Measurements from ENCODE around the gene FGD4.

FGD4 gene

DNA sequence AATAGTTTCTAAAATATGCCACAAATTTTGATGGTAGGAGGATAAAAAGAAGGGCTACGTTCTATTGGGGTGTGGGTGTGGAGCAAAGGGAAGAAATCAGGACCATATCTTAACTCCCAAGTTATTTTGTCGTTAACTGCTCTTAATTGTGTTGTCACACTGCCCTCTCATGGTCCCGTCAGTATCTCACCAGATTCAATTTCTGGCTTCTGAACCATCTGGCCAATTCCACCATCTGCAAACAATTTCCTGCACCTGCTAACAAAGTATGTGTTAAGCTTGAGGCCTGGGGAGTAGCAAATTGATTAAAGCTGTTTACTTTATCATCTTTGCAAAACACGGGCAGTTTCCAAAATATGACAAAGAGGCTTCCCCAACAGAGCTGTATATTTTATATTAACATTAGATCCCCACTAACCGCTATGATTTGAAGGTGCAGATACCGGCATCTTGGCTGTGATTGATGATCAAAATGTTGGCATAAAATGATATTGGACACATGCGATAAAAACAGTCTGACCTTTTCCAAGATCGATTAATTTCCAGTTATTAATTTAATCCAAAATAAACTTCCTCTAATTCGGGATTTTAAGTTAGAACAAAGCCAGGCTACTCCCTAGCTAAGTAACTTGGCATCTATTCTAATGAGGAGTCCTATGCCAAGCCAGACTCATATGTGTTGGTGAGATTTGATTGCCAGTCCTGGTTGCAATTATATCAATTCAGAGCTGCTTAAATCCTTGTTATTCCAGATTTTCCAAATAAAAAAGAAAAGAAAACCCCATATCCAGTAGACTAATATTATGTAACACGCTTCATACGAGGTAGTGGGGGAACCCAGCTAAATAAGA, 272.8 kb downstream of the FGD4 start:
- TF ChIP-seq FOXA1 (IDR thresholded peaks at IDR 0.05), result no peak
- TF ChIP-seq CTBP1 (IDR thresholded peaks at IDR 0.05; ENCODE audit: borderline replicate concordance), result no peak
- no peak for TF ChIP-seq SP1 (IDR thresholded peaks at IDR 0.05)
- no peak for TF ChIP-seq TARDBP (IDR thresholded peaks at IDR 0.05)
- TF ChIP-seq ELF4 (IDR thresholded peaks at IDR 0.05), result no peak
- TF ChIP-seq BHLHE40 (IDR thresholded peaks at IDR 0.05; ENCODE audit: borderline replicate concordance), result no peak
- TF ChIP-seq LEF1 (IDR thresholded peaks at IDR 0.05; ENCODE audit: borderline replicate concordance), result no peak
- TF ChIP-seq L3MBTL2 (conservative IDR thresholded peaks at IDR 0.05), result no peak
- TF ChIP-seq, protein P1, sequence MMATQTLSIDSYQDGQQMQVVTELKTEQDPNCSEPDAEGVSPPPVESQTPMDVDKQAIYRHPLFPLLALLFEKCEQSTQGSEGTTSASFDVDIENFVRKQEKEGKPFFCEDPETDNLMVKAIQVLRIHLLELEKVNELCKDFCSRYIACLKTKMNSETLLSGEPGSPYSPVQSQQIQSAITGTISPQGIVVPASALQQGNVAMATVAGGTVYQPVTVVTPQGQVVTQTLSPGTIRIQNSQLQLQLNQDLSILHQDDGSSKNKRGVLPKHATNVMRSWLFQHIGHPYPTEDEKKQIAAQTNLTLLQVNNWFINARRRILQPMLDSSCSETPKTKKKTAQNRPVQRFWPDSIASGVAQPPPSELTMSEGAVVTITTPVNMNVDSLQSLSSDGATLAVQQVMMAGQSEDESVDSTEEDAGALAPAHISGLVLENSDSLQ (IDR thresholded peaks at IDR 0.05), result no peak
- no peak for TF ChIP-seq FOXM1 (IDR thresholded peaks at IDR 0.05; ENCODE audit: borderline replicate concordance)
- TF ChIP-seq FOXK2 (IDR thresholded peaks at IDR 0.05), result no peak
- no peak for TF ChIP-seq ARNT (IDR thresholded peaks at IDR 0.05)
- TF ChIP-seq HDGF (IDR thresholded peaks at IDR 0.05; ENCODE audit: borderline replicate concordance), result no peak
- TF ChIP-seq ZNF384 (IDR thresholded peaks at IDR 0.05), result no peak
- TF ChIP-seq NFRKB (IDR thresholded peaks at IDR 0.05), result no peak
- TF ChIP-seq SUZ12 (IDR thresholded peaks at IDR 0.05), result no peak
- POLR2A ChIA-PET, result no interaction called here
- CTCF ChIA-PET, result interaction anchor here (0.5 to 1.6 kb wide), 10 partner anchors 9 to 782 kb away, joined by 3 to 6 read pairs (median 3); no protein-coding TSS in a partner anchor
- DNase-seq (ENCODE audit: extremely low spot score), result peak; percentile 54

DNA sequence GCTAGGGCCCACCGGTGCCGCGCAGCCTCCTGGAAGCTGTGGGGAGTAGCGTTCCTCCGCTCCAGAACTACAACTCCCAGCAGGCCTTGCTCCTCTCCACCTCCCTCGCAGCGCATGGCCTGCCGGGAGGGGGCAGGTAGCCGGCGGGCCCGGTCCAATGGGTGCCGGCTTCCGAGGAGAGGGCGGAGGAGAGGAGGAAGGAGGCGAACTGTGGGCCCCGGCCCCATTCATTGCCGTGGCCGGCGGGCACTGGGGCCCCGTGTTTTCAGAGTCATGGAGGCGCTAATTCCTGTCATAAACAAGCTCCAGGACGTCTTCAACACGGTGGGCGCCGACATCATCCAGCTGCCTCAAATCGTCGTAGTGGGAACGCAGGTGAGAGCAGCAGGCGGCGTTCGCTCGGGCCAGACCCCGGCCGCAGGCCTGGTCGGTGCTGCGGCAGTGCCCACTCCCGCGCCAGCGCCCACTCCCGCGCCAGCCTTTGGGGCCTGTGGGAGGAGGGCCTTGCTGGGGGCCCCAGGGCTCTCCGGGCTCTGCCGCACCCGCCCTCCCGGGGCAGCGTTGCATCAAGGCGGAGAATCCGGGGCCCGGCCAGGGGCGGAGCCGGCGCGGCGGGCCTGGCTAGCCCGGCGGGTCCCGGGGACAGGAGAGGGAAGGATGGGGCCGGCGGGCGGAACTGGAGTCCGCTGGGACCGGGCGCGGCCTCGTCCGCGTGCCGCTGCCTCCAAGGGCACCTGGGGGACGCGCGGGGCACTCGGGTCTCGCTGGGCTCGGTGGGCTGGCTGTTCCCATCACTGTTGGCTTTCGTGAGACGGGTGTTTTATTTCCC, 279.9 kb downstream of the FGD4 start, which contains the start of gene DNM1L:
Gene DNM1L (plus strand): TSS at position 211 of the 829 bp plus-strand sequence. CDS start 63 bp downstream, at position 274.
- CTCF ChIA-PET, result interaction anchor here (0.8 kb wide), 1 partner anchor 1026 kb away, joined by 3 read pairs; no protein-coding TSS in a partner anchor
- POLR2A ChIA-PET, result interaction anchor here (0.7 to 1.3 kb wide), 7 partner anchors 10 to 280 kb away, joined by 3 to 8 read pairs (median 5); partner anchors contain the start of genes FGD4 and YARS2

DNA sequence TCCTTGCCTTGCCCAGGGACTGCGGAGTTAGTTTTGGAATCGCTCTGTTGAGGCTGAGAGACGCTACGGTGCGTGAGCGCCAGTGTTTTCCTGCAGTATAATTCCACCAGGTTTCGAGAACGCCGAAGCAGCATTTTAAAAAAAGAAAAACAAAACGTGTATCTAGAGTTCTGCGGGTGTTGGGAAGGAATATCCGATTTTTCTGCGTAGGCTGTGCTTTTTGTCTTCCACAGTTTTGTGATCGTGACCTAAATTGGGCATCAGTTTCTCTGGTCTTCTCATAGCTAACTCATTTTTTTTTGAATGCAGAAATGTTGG, 280.5 kb downstream of the FGD4 start:
- ChIA-PET CTCF (no interaction called here), POLR2A (interaction anchor here (1.0 to 1.3 kb wide), 2 partner anchors 18 to 75 kb away, joined by 3 to 6 read pairs; no protein-coding TSS in a partner anchor)
- DNase-seq (ENCODE audit: extremely low spot score), result no peak
- TF ChIP-seq, protein P1 (IDR thresholded peaks at IDR 0.05), result no peak
- no peak for TF ChIP-seq HDGF (IDR thresholded peaks at IDR 0.05; ENCODE audit: borderline replicate concordance)
- TF ChIP-seq L3MBTL2 (conservative IDR thresholded peaks at IDR 0.05), result no peak
- no peak for TF ChIP-seq ARNT (IDR thresholded peaks at IDR 0.05)
- TF ChIP-seq ZNF384 (IDR thresholded peaks at IDR 0.05), result no peak
- no peak for TF ChIP-seq LEF1 (IDR thresholded peaks at IDR 0.05; ENCODE audit: borderline replicate concordance)
- TF ChIP-seq NFRKB (IDR thresholded peaks at IDR 0.05), result no peak
- no peak for TF ChIP-seq FOXA1 (IDR thresholded peaks at IDR 0.05)
- TF ChIP-seq BHLHE40 (IDR thresholded peaks at IDR 0.05; ENCODE audit: borderline replicate concordance), result no peak
- no peak for TF ChIP-seq SUZ12 (IDR thresholded peaks at IDR 0.05)

More for the DNA sequence above, 279.9 kb downstream of the FGD4 start, which contains the start of gene DNM1L:
- TF ChIP-seq ELF4 (IDR thresholded peaks at IDR 0.05), result 0 out of 2 replicates have a peak, but pooled peaks have one; percentile 64
- peak; percentile 12; the same call in 1 of the 2 replicates for TF ChIP-seq L3MBTL2 (conservative IDR thresholded peaks at IDR 0.05)
- peak; percentile 17; the same call in 1 of the 2 replicates for TF ChIP-seq LEF1 (IDR thresholded peaks at IDR 0.05; ENCODE audit: borderline replicate concordance)
- no peak for TF ChIP-seq ZNF384 (IDR thresholded peaks at IDR 0.05)
- TF ChIP-seq HDGF (IDR thresholded peaks at IDR 0.05; ENCODE audit: borderline replicate concordance), result 0 out of 2 replicates have a peak, but pooled peaks have one; percentile 83
- peak; percentile 85 for TF ChIP-seq SUZ12 (IDR thresholded peaks at IDR 0.05)
- DNase-seq (ENCODE audit: extremely low spot score), result peak; percentile 95

DNA sequence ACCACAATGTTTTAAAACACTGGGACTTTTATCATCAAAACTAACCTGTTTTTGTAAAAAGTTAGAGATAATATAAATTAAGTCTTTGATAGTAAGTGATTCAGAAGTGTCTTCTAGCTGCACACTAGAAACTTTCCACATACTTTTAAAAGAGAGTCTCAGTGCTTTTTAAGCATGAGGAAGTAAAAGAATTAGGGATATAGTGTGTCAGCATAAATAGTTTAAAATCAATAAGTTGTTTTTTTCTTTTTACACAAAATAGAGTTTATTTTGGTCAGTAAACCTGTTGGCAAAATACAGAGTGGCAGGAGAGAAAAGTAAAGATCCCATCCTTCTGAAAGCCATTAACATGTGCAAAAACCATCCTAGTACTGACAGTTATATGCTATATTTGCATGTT, 281.4 kb downstream of the FGD4 start:
- POLR2A ChIA-PET, result interaction anchor here (1.3 kb wide), 1 partner anchor 74 kb away, joined by 3 read pairs; no protein-coding TSS in a partner anchor
- no peak for TF ChIP-seq TARDBP (IDR thresholded peaks at IDR 0.05)
- TF ChIP-seq CTBP1 (IDR thresholded peaks at IDR 0.05; ENCODE audit: borderline replicate concordance), result no peak
- TF ChIP-seq FOXA1 (IDR thresholded peaks at IDR 0.05), result no peak
- TF ChIP-seq SUZ12 (IDR thresholded peaks at IDR 0.05), result no peak
- TF ChIP-seq BHLHE40 (IDR thresholded peaks at IDR 0.05; ENCODE audit: borderline replicate concordance), result no peak
- no peak for TF ChIP-seq FOXK2 (IDR thresholded peaks at IDR 0.05)
- no peak for TF ChIP-seq FOXM1 (IDR thresholded peaks at IDR 0.05; ENCODE audit: borderline replicate concordance)
- CTCF ChIA-PET, result no interaction called here
- no peak for DNase-seq (ENCODE audit: extremely low spot score)

DNA sequence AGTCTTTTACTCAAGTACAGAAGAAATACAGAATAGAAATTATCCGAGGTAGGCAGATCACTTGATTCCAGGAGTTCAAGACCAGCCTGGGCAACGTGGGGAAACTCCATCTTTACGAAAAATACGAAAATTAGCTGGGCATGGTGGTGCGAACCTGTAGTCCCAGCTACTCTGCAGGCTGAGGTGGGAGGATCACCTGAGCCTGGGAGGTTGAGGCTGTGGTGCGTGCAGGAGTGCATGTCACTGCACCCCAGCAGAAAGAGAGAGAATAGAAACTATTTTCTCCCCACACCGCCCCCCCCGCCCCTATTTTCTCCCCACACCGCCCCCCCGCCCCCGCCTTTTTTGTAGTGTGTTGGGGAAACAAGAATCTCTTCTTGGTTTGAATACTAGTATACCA, 281.9 kb downstream of the FGD4 start:
- ChIA-PET CTCF (no interaction called here), POLR2A (interaction anchor here (1.3 kb wide), 1 partner anchor 74 kb away, joined by 3 read pairs; no protein-coding TSS in a partner anchor)
- DNase-seq (ENCODE audit: extremely low spot score), result no peak
- TF ChIP-seq FOXK2 (IDR thresholded peaks at IDR 0.05) (no peak), SUZ12 (IDR thresholded peaks at IDR 0.05) (no peak), ELF4 (IDR thresholded peaks at IDR 0.05) (no peak), NFRKB (IDR thresholded peaks at IDR 0.05) (no peak), ZNF384 (IDR thresholded peaks at IDR 0.05) (no peak), FOXA1 (IDR thresholded peaks at IDR 0.05) (no peak), ARNT (IDR thresholded peaks at IDR 0.05) (no peak), FOXM1 (IDR thresholded peaks at IDR 0.05; ENCODE audit: borderline replicate concordance) (no peak), TARDBP (IDR thresholded peaks at IDR 0.05) (no peak), BHLHE40 (IDR thresholded peaks at IDR 0.05; ENCODE audit: borderline replicate concordance) (no peak), HDGF (IDR thresholded peaks at IDR 0.05; ENCODE audit: borderline replicate concordance) (no peak), L3MBTL2 (conservative IDR thresholded peaks at IDR 0.05) (no peak), CTBP1 (IDR thresholded peaks at IDR 0.05; ENCODE audit: borderline replicate concordance) (no peak), SP1 (IDR thresholded peaks at IDR 0.05) (no peak)
- TF ChIP-seq, protein P1 (IDR thresholded peaks at IDR 0.05), result no peak

Data from HEK293T (cell line).